ENCODE data around the gene S100A13. TPM values are rescaled to one million over a fixed set of nuclear protein-coding genes. Genes with fewer than 3 reads are reported as not detected.

The S100A13 gene
- total and polyA plus RNA-seq, 9 of the 15 experiments (the other 6 are each of a cell fraction or from before 2014, with no cell fraction given): 41.9 to 129 (median 58.0) TPM

DNA sequence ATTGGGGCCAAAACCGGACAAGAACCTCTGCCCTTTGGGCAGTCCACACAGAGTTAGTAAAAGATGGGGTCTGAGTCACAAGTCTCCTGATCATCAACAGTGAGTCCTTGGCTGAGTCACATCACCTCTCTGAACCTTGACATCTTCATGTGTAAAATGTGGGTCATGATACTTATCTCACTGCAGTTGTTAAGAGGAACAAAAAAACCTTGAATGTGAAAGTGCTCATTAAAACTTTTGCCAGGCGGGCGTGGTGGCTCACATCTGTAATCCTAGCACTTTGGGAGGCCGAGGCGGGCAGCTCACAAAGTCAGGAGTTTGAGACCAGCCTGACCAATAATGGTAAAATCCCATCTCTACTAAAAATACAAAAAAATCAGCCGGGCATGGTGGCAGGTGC lies 30.1 kb downstream of the S100A13 start (continued):
- TF ChIP-seq SUPT5H (IDR thresholded peaks at IDR 0.05) (no peak), NUFIP1 (IDR thresholded peaks at IDR 0.05; ENCODE audit: partially characterized antibody) (no peak), NCOA2 (IDR thresholded peaks at IDR 0.05; ENCODE audit: partially characterized antibody in 2 of 2) (no peak), BRD9 (IDR thresholded peaks at IDR 0.05; ENCODE audit: low read depth, partially characterized antibody) (no peak), KLF16 (IDR thresholded peaks at IDR 0.05) (no peak), XRCC5 (IDR thresholded peaks at IDR 0.05; ENCODE audit: low read depth, low read length) (no peak), ADNP (tag; IDR thresholded peaks at IDR 0.05) (peak; percentile 65; the same call in 1 of the 2 replicates), ZNF311 (CRISPR knock-in tag; IDR thresholded peaks at IDR 0.05) (no peak), CAMTA2 (CRISPR knock-in tag; conservative IDR thresholded peaks at IDR 0.05) (no peak), ZNF696 (CRISPR knock-in tag; conservative IDR thresholded peaks at IDR 0.05) (no peak), HDAC3 (IDR thresholded peaks at IDR 0.05; ENCODE audit: borderline replicate concordance, partially characterized antibody) (no peak), ZBTB7A (IDR thresholded peaks at IDR 0.05; ENCODE audit: borderline replicate concordance, control insufficient read depth, low read depth, low read length) (no peak)
- TF ChIP-seq, protein P1, sequence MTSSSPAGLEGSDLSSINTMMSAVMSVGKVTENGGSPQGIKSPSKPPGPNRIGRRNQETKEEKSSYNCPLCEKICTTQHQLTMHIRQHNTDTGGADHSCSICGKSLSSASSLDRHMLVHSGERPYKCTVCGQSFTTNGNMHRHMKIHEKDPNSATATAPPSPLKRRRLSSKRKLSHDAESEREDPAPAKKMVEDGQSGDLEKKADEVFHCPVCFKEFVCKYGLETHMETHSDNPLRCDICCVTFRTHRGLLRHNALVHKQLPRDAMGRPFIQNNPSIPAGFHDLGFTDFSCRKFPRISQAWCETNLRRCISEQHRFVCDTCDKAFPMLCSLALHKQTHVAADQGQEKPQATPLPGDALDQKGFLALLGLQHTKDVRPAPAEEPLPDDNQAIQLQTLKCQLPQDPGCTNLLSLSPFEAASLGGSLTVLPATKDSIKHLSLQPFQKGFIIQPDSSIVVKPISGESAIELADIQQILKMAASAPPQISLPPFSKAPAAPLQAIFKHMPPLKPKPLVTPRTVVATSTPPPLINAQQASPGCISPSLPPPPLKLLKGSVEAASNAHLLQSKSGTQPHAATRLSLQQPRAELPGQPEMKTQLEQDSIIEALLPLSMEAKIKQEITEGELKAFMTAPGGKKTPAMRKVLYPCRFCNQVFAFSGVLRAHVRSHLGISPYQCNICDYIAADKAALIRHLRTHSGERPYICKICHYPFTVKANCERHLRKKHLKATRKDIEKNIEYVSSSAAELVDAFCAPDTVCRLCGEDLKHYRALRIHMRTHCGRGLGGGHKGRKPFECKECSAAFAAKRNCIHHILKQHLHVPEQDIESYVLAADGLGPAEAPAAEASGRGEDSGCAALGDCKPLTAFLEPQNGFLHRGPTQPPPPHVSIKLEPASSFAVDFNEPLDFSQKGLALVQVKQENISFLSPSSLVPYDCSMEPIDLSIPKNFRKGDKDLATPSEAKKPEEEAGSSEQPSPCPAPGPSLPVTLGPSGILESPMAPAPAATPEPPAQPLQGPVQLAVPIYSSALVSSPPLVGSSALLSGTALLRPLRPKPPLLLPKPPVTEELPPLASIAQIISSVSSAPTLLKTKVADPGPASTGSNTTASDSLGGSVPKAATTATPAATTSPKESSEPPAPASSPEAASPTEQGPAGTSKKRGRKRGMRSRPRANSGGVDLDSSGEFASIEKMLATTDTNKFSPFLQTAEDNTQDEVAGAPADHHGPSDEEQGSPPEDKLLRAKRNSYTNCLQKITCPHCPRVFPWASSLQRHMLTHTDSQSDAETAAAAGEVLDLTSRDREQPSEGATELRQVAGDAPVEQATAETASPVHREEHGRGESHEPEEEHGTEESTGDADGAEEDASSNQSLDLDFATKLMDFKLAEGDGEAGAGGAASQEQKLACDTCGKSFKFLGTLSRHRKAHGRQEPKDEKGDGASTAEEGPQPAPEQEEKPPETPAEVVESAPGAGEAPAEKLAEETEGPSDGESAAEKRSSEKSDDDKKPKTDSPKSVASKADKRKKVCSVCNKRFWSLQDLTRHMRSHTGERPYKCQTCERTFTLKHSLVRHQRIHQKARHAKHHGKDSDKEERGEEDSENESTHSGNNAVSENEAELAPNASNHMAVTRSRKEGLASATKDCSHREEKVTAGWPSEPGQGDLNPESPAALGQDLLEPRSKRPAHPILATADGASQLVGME (CRISPR knock-in tag; IDR thresholded peaks at IDR 0.05): no peak
- TF ChIP-seq, protein P2, sequence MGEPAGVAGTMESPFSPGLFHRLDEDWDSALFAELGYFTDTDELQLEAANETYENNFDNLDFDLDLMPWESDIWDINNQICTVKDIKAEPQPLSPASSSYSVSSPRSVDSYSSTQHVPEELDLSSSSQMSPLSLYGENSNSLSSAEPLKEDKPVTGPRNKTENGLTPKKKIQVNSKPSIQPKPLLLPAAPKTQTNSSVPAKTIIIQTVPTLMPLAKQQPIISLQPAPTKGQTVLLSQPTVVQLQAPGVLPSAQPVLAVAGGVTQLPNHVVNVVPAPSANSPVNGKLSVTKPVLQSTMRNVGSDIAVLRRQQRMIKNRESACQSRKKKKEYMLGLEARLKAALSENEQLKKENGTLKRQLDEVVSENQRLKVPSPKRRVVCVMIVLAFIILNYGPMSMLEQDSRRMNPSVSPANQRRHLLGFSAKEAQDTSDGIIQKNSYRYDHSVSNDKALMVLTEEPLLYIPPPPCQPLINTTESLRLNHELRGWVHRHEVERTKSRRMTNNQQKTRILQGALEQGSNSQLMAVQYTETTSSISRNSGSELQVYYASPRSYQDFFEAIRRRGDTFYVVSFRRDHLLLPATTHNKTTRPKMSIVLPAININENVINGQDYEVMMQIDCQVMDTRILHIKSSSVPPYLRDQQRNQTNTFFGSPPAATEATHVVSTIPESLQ (CRISPR knock-in tag; IDR thresholded peaks at IDR 0.05): no peak
- TF ChIP-seq, protein P3, sequence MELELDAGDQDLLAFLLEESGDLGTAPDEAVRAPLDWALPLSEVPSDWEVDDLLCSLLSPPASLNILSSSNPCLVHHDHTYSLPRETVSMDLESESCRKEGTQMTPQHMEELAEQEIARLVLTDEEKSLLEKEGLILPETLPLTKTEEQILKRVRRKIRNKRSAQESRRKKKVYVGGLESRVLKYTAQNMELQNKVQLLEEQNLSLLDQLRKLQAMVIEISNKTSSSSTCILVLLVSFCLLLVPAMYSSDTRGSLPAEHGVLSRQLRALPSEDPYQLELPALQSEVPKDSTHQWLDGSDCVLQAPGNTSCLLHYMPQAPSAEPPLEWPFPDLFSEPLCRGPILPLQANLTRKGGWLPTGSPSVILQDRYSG (tag; conservative IDR thresholded peaks at IDR 0.05; ENCODE audit: low read depth): no peak
- TF ChIP-seq, protein P4, sequence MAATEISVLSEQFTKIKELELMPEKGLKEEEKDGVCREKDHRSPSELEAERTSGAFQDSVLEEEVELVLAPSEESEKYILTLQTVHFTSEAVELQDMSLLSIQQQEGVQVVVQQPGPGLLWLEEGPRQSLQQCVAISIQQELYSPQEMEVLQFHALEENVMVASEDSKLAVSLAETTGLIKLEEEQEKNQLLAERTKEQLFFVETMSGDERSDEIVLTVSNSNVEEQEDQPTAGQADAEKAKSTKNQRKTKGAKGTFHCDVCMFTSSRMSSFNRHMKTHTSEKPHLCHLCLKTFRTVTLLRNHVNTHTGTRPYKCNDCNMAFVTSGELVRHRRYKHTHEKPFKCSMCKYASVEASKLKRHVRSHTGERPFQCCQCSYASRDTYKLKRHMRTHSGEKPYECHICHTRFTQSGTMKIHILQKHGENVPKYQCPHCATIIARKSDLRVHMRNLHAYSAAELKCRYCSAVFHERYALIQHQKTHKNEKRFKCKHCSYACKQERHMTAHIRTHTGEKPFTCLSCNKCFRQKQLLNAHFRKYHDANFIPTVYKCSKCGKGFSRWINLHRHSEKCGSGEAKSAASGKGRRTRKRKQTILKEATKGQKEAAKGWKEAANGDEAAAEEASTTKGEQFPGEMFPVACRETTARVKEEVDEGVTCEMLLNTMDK (IDR thresholded peaks at IDR 0.05; ENCODE audit: borderline replicate concordance, insufficient read depth, low read depth, low read length, poor library complexity, severe bottlenecking): no peak
- TF ChIP-seq, protein P5, sequence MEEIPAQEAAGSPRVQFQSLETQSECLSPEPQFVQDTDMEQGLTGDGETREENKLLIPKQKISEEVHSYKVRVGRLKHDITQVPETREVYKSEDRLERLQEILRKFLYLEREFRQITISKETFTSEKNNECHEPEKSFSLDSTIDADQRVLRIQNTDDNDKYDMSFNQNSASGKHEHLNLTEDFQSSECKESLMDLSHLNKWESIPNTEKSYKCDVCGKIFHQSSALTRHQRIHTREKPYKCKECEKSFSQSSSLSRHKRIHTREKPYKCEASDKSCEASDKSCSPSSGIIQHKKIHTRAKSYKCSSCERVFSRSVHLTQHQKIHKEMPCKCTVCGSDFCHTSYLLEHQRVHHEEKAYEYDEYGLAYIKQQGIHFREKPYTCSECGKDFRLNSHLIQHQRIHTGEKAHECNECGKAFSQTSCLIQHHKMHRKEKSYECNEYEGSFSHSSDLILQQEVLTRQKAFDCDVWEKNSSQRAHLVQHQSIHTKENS (CRISPR knock-in tag; IDR thresholded peaks at IDR 0.05): no peak

Measured in K562 (cell line).